Osteoblast (primary cell): Measurements from ENCODE around the gene VIPR2. TPM values are rescaled to one million over a fixed set of nuclear protein-coding genes. Genes with fewer than 3 reads are reported as not detected.

Experiments used
- DNase-seq: peaks from one replicate; pipeline ENCODE4 v3.0.0; 2011; ENCODE audit warnings: low spot score, mixed read lengths; ENCODE audit not compliant: insufficient read length; ENCODE audit errors: missing footprints
- H2AFZ ChIP-seq: 2 replicates; pipeline ENCODE4 v1.6.0; 2011; ENCODE audit warnings: mild to moderate bottlenecking, low read length
- H3K27ac ChIP-seq: 2 replicates; pipeline ENCODE4 v1.5.1; 2011; ENCODE audit warnings: mild to moderate bottlenecking, low read depth, low read length, moderate library complexity
- H3K27me3 ChIP-seq: 2 replicates; pipeline ENCODE4 v1.6.0; 2012; ENCODE audit warnings: mild to moderate bottlenecking, control low read depth, inconsistent platforms, low read length, moderate library complexity; ENCODE audit not compliant: insufficient read depth
- H3K36me3 ChIP-seq: 2 replicates; pipeline ENCODE4 v1.5.1; 2011; ENCODE audit warnings: mild to moderate bottlenecking, low read length, control low read depth, moderate library complexity; ENCODE audit not compliant: insufficient read depth
- H3K4me1 ChIP-seq: 2 replicates; pipeline ENCODE4 v1.5.1; 2011; ENCODE audit warnings: mild to moderate bottlenecking, low read length, control low read depth, moderate library complexity; ENCODE audit not compliant: insufficient read depth
- H3K4me2 ChIP-seq: 2 replicates; pipeline ENCODE4 v1.6.0; 2011; ENCODE audit warnings: mild to moderate bottlenecking, low read length; ENCODE audit not compliant: insufficient read depth
- H3K4me3 ChIP-seq: fragments of 200-600 bp; sonication (generic); 3 replicates; pipeline ENCODE4 v1.5.1; 2012; ENCODE audit warnings: mild to moderate bottlenecking, low read length, inconsistent platforms; ENCODE audit not compliant: insufficient read depth
- H3K79me2 ChIP-seq: 2 replicates; pipeline ENCODE4 v1.6.0; 2012; ENCODE audit warnings: mild to moderate bottlenecking, low read length, control low read depth, inconsistent platforms; ENCODE audit not compliant: insufficient read depth
- H3K9me3 ChIP-seq: 2 replicates; pipeline ENCODE4 v1.5.1; 2011; ENCODE audit warnings: low read depth, low read length, control low read depth
- H4K20me1 ChIP-seq: 2 replicates; pipeline ENCODE4 v1.6.0; 2012; ENCODE audit warnings: mild to moderate bottlenecking, low read length, control low read depth; ENCODE audit not compliant: insufficient read depth
- total RNA-seq: library from RNA; depleted of rRNA; stranded (reverse); fragments of >200 nt; gene quantifications from 2 replicates; pipeline ENCODE4 v1.2.3, GENCODE V29; 2012
- TF ChIP-seq, protein P1 (sequence below): IDR thresholded peaks from 2 replicates; pipeline ENCODE4 v1.5.1; 2011; ENCODE audit warnings: mild to moderate bottlenecking, low read depth, low read length, moderate library complexity; ENCODE audit errors: extremely low read depth

VIPR2 gene
- total RNA-seq, 1 donor = not detected

DNA sequence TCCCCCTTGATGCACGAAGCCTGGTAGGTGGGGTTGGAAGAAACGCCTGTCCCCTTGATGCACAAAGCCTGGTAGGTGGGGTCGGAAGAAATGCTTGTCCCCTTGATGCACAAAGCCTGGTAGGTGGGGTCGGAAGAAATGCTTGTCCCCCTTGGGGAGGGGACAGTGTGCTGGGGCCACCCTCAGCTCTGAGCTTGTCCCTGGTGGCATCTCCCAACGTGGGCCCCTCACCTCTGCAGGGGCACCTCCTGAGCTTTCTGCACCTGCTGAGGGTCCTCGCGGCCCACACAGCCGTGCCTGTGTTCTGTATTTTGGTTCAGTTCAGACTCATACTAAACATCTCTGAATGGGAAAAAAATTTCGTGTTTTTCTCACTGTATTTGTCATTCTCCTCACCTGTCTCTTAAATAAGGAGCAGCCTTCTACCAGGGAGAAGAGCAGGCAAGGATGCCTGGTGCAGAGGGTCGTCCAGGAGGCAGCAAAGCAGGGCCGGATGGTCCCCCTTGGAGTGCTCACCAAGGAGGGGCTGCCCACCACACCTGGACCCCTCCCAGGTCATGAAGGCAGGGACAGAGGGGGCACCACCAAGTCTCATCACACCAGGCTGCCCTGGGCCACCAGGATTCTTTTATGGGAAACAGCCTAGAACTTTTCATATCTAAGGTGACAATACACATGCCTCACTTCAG lies 24.7 kb downstream of the VIPR2 start:
- no peak overlapping the region for H2AFZ ChIP-seq
- no peak overlapping the region for H3K4me3 ChIP-seq
- H3K9me3 ChIP-seq = no peaks in the 10 kb centered on the region
- H3K36me3 ChIP-seq = no peaks in the 10 kb centered on the region
- H3K27me3 ChIP-seq = no peaks in the 10 kb centered on the region
- no peak overlapping the region for H3K4me2 ChIP-seq
- H3K4me1 ChIP-seq = no peaks in the 10 kb centered on the region
- no peak overlapping the region for H3K27ac ChIP-seq
- no peaks in the 10 kb centered on the region for H4K20me1 ChIP-seq
- TF ChIP-seq, protein P1, sequence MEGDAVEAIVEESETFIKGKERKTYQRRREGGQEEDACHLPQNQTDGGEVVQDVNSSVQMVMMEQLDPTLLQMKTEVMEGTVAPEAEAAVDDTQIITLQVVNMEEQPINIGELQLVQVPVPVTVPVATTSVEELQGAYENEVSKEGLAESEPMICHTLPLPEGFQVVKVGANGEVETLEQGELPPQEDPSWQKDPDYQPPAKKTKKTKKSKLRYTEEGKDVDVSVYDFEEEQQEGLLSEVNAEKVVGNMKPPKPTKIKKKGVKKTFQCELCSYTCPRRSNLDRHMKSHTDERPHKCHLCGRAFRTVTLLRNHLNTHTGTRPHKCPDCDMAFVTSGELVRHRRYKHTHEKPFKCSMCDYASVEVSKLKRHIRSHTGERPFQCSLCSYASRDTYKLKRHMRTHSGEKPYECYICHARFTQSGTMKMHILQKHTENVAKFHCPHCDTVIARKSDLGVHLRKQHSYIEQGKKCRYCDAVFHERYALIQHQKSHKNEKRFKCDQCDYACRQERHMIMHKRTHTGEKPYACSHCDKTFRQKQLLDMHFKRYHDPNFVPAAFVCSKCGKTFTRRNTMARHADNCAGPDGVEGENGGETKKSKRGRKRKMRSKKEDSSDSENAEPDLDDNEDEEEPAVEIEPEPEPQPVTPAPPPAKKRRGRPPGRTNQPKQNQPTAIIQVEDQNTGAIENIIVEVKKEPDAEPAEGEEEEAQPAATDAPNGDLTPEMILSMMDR = no peak
- DNase-seq = no peak
- no peaks in the 10 kb centered on the region for H3K79me2 ChIP-seq

DNA sequence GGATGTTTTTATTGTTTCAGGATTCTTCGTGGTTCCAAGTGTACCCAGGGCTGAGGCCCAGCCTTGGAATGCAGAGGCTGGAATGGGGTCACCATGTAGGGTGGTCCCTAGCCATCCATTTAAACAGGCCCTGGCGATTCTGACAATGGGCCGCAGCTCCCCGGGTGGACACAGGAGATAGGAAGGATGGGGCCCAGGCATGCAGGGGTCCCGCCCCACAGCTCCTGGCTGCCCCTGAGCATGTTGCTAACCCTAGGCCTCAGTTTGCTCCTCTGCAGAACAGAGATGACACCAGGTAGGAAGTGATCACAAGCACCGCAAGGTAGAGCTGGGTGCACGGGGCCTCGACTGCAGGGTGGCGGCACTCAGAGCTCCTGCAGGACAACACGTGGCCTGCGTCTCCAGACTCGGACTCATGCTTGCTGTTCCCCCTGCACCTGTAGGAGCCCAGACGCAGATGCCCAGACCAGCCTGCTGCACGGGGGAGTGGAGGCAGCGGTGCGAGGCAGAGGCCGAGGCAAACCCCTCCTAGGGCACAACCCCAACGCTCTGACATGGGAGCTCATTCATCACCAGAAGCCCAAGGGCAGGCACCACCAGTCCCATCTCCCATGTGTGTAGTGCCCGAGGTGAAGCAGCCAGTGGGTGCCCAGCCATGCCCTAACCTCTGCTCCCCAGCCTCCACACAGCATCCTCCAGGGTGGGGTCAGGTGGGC lies 25.5 kb downstream of the VIPR2 start:
- TF ChIP-seq, protein P1 = no peak
- H3K9me3 ChIP-seq = no peaks in the 10 kb centered on the region
- DNase-seq = no peak

DNA sequence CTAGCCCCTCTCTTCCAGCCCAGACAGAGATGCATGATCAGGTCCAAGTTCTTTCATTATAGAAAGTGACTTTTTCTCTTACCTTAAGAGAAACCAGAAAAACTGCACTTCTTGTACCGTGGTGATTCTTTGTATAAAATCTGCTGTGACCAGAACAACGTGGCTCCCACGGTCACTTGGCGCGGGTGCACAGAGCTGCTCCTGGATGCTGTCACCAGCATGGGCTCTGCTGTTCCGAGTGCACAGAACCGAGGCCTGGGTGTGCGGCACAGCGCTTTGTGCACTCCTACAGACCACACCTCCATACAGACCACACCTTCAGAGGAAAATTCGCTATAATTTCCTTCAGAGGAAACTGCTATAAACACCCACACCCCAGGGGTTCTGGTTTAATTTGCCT lies 26.0 kb downstream of the VIPR2 start:
- no peaks in the 10 kb centered on the region for H4K20me1 ChIP-seq
- no peaks in the 10 kb centered on the region for H3K27me3 ChIP-seq
- TF ChIP-seq, protein P1 = no peak
- no peak for DNase-seq
- H3K9me3 ChIP-seq = no peaks in the 10 kb centered on the region
- H3K36me3 ChIP-seq = no peaks in the 10 kb centered on the region
- H3K27ac ChIP-seq = no peak overlapping the region
- H2AFZ ChIP-seq = no peak overlapping the region
- H3K4me1 ChIP-seq = no peaks in the 10 kb centered on the region
- H3K4me3 ChIP-seq = no peak overlapping the region
- no peaks in the 10 kb centered on the region for H3K79me2 ChIP-seq
- no peak overlapping the region for H3K4me2 ChIP-seq

More for the DNA sequence above, 25.5 kb downstream of the VIPR2 start:
- no peaks in the 10 kb centered on the region for H4K20me1 ChIP-seq
- no peak overlapping the region for H3K4me3 ChIP-seq
- H3K36me3 ChIP-seq = no peaks in the 10 kb centered on the region
- no peak overlapping the region for H3K27ac ChIP-seq
- no peaks in the 10 kb centered on the region for H3K27me3 ChIP-seq
- H3K4me1 ChIP-seq = no peaks in the 10 kb centered on the region
- H3K79me2 ChIP-seq = no peaks in the 10 kb centered on the region
- no peak overlapping the region for H3K4me2 ChIP-seq
- no peak overlapping the region for H2AFZ ChIP-seq

DNA sequence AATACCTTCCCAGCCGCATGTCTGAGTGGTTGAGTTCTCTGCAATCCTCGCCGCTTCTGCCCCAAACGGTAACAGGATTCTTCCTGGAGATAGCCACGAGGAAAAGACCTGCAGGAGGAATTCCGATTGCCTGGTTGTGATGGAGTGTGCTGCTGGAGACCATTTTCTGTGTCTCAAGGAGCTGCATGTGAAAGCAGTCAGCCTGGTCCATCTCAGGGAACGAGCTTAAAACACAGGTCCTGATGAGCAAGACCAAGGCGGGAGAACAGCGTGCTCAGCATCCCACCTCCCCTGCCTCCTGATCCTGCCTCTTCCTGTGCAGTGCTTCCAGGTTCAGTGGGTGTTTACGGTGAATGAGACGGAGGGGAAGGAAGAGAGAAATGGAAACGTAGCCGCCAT lies 26.5 kb downstream of the VIPR2 start:
- TF ChIP-seq, protein P1 = no peak
- no peak overlapping the region for H3K27ac ChIP-seq
- no peak overlapping the region for H3K4me3 ChIP-seq
- H3K4me2 ChIP-seq = no peak overlapping the region
- H3K36me3 ChIP-seq = no peaks in the 10 kb centered on the region
- no peaks in the 10 kb centered on the region for H3K79me2 ChIP-seq
- no peaks in the 10 kb centered on the region for H3K27me3 ChIP-seq
- no peak overlapping the region for H2AFZ ChIP-seq
- DNase-seq = peak; percentile 58
- no peaks in the 10 kb centered on the region for H4K20me1 ChIP-seq
- H3K4me1 ChIP-seq = no peaks in the 10 kb centered on the region
- H3K9me3 ChIP-seq = no peaks in the 10 kb centered on the region
